Epithelial cell of esophagus (primary cell): ENCODE measurements around the gene PIP4K2C.
"Not testable (repeated sequence)": the region's sequence is repeated elsewhere in the genome, so short reads cannot be mapped to it uniquely, and the experiment has no call there.

Experiments used
- DNase-seq: peaks from one replicate; pipeline ENCODE4 v3.0.0; 2010; ENCODE audit warnings: low read depth
- H3K4me3 ChIP-seq: 2 replicates; pipeline ENCODE4 v1.5.1; 2011; ENCODE audit warnings: mild to moderate bottlenecking, low read length, control low read depth
- TF ChIP-seq, protein P1 (sequence below): IDR thresholded peaks from 2 replicates; pipeline ENCODE4 v1.5.1; 2011; ENCODE audit warnings: low read depth, mild to moderate bottlenecking, low read length, control low read depth, inconsistent platforms; ENCODE audit not compliant: insufficient read depth; ENCODE audit errors: missing control alignments

The PIP4K2C gene

DNA sequence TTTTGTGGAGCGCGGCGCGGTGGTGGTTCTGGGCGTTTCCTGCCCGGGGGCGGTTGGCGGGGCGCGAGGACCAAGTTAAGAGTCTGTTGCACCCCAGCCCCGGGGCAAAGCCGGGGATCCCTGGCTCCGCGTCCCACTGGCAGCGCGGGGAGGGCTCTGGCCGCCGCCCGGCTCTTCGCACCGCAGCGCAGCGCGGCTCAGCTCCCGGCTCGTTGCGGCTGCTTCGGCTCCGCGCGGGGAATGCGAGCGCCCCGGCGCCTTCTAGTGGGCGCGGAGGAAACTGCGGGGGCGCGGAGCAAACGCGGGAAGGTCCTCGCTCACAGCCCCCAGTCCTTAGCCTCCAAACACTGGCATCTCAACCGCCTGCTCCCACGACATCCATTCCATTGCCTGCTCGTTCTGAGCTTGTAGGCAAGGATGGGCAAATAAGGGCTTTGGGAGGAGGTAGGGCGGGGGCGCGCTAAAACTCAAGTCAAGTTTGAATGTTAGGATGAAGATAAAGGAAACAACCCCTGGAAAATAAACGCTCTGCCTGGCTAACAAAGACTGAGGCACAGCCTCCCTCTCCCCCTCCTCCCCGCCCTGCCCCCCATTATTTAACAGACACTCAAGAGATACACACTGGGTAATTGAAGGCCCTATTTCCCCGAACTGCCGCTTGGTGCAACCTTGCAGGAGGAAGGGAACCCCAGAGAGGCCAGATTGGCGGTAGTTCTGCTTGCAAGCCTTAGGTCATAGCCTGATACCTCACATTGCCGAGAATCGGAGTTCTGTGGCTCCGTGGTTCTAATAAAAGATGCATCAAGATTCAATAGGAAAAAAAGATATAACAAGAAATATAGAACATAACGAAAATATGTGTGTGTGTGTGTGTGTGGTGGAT lies 42.2 kb downstream of the PIP4K2C start, which contains the start of gene B4GALNT1:
B4GALNT1 (minus strand) TSS at position 244 of the 883 bp plus-strand sequence. CDS start 1,069 bp downstream, outside the sequence.
- peak within 1 kb of the TSS; percentile 24 for H3K4me3 ChIP-seq
- DNase-seq: peak; percentile 60
- TF ChIP-seq, protein P1, sequence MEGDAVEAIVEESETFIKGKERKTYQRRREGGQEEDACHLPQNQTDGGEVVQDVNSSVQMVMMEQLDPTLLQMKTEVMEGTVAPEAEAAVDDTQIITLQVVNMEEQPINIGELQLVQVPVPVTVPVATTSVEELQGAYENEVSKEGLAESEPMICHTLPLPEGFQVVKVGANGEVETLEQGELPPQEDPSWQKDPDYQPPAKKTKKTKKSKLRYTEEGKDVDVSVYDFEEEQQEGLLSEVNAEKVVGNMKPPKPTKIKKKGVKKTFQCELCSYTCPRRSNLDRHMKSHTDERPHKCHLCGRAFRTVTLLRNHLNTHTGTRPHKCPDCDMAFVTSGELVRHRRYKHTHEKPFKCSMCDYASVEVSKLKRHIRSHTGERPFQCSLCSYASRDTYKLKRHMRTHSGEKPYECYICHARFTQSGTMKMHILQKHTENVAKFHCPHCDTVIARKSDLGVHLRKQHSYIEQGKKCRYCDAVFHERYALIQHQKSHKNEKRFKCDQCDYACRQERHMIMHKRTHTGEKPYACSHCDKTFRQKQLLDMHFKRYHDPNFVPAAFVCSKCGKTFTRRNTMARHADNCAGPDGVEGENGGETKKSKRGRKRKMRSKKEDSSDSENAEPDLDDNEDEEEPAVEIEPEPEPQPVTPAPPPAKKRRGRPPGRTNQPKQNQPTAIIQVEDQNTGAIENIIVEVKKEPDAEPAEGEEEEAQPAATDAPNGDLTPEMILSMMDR: peak; percentile 68

DNA sequence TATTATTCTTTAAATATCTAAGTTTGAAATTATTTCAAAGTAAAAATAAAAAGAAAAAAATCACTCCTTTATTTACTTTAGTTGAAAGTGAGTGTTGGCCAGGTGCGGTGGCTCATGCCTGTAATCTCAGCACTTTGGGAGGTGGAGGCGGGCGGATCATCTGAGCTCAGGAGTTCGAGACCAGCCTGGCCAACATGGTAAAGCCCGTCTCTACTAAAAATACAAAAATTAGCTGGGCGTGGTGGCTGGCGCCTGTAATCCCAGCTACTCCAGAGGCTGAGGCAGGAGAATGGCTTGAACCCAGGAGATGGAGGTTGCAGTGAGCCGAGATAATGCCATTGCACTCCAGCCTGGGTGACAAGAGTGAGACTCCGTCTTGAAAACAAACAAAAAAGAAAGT lies 45.7 kb downstream of the PIP4K2C start:
- not testable (repeated sequence) for DNase-seq, H3K4me3 ChIP-seq

DNA sequence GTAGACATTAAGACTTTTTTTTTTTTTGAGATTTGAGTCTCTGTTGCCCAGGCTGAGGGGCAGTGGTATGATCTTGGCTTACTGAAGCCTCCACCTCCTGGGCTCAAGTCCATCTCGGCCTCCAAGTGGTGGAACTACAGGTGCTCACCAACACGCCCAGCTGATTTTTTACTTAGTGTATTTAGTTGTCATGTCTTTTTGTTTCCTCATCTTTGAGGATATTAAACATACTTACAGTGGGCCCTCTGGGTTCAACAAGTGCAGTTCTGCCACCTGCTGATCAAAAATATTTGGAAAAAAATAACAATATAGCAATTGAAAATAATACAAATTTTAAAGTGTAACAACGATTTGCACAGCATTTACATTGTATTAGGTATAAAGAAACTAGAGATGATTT lies 46.4 kb downstream of the PIP4K2C start:
- TF ChIP-seq, protein P1: no peak
- no peak for DNase-seq
- H3K4me3 ChIP-seq: no peak overlapping the region

DNA sequence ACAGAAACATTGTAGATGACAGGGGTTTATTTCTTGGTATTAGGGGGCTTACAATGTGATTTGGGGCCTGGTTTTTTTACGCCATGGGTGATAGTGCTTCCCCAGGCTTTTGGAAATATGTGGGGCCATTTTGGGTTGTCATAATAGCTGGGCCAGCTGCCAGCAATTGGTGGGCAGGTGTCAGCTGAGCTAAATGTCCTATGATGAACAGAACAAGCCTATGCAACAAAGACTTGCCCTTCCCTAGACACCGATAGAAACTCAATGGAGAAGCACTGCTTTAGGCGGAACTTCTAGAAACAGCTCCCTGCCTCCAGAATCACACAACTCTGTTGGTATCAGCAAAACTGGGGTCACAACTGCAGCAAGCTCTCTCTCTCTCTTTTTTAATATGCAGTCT lies 47.1 kb downstream of the PIP4K2C start:
- no peak overlapping the region for H3K4me3 ChIP-seq
- DNase-seq: no peak
- TF ChIP-seq, protein P1: no peak

DNA sequence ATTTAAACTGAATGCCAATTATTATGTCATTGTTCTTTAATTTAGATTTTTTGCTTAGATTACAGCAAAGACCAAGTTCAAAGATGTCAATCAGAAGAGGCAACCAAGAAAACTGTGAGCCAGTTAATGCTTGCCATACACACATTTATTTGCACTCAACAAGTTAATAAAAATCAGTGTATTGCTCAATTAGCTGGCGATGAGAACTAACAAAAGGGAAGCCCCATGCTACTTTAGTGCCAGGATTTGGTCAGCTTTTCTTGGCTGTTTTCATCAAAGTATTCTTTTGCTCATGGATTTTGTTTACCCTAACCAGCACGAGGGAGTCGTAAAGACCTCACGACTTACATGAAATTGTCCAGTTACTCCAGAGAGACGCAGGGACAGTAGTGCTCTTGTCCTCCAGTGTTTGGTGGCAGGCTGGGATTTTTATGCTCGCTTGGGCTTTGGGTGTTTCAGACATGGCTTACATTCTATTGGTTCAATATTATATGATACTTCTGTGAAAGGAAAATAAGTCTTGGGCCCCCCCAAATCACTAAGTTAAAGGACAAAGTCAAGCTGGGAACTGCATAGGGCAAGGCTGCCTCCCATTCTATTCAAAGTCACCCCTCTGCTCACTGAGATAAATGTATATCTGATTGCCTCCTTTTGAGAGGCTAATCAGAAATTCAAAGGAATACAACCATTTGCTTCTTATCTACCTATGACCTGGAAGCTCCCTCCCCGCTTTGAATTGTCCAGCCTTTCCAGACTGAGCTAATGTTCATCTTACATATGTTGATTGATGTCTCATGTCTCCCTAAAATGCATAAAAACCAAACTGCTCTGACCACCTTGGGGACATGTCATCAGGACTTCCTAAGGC lies 49.4 kb downstream of the PIP4K2C start:
- DNase-seq: no peak
- TF ChIP-seq, protein P1: no peak
- no peak overlapping the region for H3K4me3 ChIP-seq

DNA sequence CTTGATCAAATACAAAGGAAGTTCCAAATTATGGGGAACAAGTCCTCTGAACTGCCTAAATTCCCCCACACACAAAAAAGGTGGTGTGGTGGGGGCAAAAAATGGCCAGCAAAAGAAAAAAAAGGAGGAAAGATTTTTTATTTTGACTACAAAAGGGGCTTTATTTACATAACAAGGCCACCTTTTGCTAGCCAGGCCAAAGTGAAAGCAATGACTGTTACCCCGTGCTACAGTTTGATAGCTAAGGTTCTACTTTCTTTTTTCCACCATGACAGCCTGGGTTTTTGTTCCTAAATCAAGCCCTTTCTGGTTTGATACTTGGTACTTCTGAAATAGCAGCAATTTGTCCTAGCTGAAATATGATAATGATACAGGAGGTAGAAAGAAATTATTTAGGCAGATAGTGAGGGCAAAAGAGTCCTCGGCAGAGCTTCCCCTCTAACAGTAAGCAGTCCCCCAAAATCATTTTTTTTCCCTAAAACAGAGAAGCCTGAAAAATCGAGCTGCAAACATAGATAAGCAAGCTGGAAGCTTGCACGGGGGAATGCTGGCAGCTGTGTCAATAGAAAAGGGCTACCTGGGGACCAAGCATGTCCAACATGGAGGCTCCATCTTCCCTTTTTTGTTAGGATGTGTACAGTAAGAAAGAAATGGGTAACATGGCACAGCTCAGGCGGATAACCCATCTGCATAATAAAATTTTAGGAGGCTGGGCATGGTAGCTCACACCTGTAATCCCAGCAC lies 50.9 kb downstream of the PIP4K2C start:
- TF ChIP-seq, protein P1: no peak
- no peak overlapping the region for H3K4me3 ChIP-seq
- no peak for DNase-seq

DNA sequence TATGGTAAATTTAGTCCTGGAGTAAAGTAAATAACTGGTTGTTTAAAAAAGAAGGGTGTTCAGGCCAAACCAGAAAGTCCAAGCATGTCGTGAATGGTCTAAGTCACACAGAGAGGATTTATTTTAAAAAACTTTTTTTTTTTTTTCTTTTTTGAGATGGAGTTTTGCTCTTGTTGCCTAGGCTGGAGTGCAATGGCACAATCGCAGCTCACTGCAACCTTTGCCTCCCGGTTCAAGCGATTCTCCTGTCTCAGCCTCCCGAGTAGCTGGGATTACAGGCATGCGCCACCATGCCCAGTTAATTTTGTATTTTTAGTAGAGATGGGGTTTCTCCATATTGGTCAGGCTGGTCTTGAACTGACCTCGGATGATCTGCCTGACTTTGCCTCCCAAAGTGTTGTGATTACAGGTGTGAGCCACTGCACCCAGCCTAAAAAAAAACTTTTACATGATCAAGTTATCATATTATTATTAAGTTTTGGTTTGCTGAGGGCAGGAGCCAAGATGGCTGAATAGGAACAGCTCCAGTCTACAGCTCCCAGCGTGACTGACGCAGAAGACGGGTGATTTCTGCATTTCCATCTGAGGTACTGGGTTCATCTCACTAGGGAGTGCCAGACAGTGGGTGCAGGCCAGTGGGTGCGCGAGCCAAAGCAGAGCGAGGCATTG lies 55.1 kb downstream of the PIP4K2C start:
- not testable (repeated sequence) for DNase-seq, H3K4me3 ChIP-seq

DNA sequence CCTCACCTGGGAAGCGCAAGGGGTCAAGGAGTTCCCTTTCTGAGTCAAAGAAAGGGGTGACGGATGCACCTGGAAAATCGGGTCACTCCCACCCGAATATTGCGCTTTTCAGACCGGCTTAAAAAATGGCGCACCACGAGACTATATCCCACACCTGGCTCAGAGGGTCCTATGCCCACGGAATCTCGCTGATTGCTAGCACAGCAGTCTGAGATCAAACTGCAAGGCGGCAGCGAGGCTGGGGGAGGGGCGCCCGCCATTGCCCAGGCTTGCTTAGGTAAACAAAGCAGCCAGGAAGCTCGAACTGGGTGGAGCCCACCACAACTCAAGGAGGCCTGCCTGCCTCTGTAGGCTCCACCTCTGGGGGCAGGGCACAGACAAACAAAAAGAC lies 55.7 kb downstream of the PIP4K2C start:
- H3K4me3 ChIP-seq, DNase-seq: not testable (repeated sequence)
